HepG2 (cell line): Measurements from ENCODE around the gene ZKSCAN5. TPM values are rescaled to one million over a fixed set of nuclear protein-coding genes. Genes with fewer than 3 reads are reported as not detected.

Source experiments
- ELF3 ChIP-seq: IDR thresholded peaks from 2 replicates; pipeline ENCODE4 v1.6.1; 2016; ENCODE audit warnings: missing genetic modification reagents, missing compliant biosample characterization
- RARG ChIP-seq: sonication (generic); formaldehyde crosslinking; IDR thresholded peaks from 2 replicates; pipeline ENCODE4 v1.4.0; 2020; ENCODE audit warnings: low read depth, mild to moderate bottlenecking, missing genetic modification reagents
- RBFOX2 ChIP-seq: fragments of 200-400 bp; formaldehyde crosslinking; IDR thresholded peaks from 2 replicates; pipeline ENCODE4 v1.6.1; 2017; ENCODE audit warnings: low read depth, mild to moderate bottlenecking, low read length
- SIX1 ChIP-seq: sonication (generic); formaldehyde crosslinking; IDR thresholded peaks from 2 replicates; pipeline ENCODE4 v1.4.0; 2020; ENCODE audit warnings: missing genetic modification reagents, borderline replicate concordance
- ZNF143 ChIP-seq: sonication (generic); formaldehyde crosslinking; IDR thresholded peaks from 2 replicates; pipeline ENCODE4 v1.4.0; 2020; ENCODE audit warnings: missing genetic modification reagents
- ZNF879 ChIP-seq: sonication (generic); formaldehyde crosslinking; IDR thresholded peaks from 2 replicates; pipeline ENCODE4 v1.8.1; 2023; ENCODE audit warnings: missing genetic modification reagents
- polyA plus RNA-seq, 8 experiments: library from polyadenylated mRNA; depleted of rRNA in 3 of 8; stranded (reverse) in 7 of 8; unstranded in 1 of 8; fragments of >200 nt; fragmentation: Illumina TruSeq in 4 of 8; extraction: Trizol in 4 of 8; gene quantifications; 2 replicates each; pipeline versions ENCODE4 v1.2.1 to v1.2.3, GENCODE V29; 2011 to 2016; ENCODE audit warnings: low read depth in 4 of 8, missing spikeins in 1 of 8, mixed read lengths in 1 of 8; ENCODE audit not compliant: insufficient read depth in 1 of 8
- total RNA-seq, 5 experiments: library from RNA; depleted of rRNA; stranded (reverse); fragments of >200 nt; fragmentation: Illumina TruSeq; extraction: Trizol; gene quantifications; 2 replicates each; pipeline ENCODE4 v1.2.3, GENCODE V29; 2016; ENCODE audit warnings: low read depth in 1 of 5
- TF ChIP-seq, protein P1 (sequence below): sonication (generic); formaldehyde crosslinking; IDR thresholded peaks from 2 replicates; pipeline ENCODE4 v1.9.0; 2022; ENCODE audit warnings: missing genetic modification reagents, mild to moderate bottlenecking, borderline replicate concordance
- TF ChIP-seq, protein P2 (sequence below): conservative IDR thresholded peaks from 2 replicates; pipeline ENCODE4 v1.6.1; 2018; ENCODE audit warnings: missing genetic modification reagents
- TF ChIP-seq, protein P3 (sequence below): sonication (generic); formaldehyde crosslinking; IDR thresholded peaks from 2 replicates; pipeline ENCODE4 v1.5.0; 2020; ENCODE audit warnings: mild to moderate bottlenecking, missing genetic modification reagents, borderline replicate concordance
- TF ChIP-seq, protein P4 (sequence below): sonication (generic); formaldehyde crosslinking; IDR thresholded peaks from 2 replicates; pipeline ENCODE4 v1.4.0; 2020; ENCODE audit warnings: mild to moderate bottlenecking, missing genetic modification reagents

ZKSCAN5 gene
- total and polyA plus RNA-seq, 2 of the 13 experiments (the other 11 are each of a cell fraction or from before 2014, with no cell fraction given): 5.5 to 11.7 TPM

DNA sequence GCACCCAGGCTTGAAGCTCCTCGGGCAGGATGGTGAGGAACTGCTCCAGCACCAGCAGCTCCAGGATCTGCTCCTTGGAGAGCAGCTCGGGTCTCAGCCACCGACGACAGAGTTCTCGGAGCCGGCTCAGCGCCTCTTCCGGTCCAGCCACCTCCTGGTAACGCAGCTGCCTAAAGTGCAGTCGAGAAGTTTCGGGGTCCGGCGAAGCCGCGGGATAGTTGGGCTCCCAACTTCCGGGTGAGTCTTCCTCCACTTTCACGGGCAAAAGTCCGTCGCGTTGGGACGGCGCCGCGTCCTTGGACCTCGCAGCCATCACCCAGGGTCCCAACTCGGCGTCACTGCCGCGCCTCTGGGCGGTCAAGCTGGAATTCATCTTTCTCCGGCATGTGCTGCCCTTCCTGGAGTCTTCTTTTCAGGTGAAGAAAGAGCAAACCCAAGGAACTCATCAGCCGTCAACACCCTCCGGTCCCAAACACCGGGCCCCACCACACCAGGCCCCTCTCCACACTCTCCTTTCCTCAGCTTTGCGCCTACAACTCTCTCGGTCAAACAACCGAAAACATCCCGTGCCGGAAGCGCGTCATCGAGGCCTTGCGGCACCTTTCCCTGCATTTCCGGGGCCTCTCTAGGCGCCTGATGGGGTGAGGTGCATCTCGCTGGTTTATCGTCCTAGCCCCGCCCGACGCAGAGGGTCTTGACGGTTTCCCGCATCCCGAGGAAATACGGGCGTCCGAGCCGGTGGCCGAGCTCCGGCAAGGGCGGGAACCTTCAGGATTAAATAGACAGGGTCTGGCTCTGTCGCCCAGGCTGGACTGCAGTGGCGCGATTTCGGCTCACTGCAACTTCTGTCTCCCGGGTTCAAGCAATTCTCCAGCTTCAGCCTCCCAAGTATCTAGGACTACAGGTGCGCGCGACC lies 4.5 kb upstream of the ZKSCAN5 start, which contains the start of gene ZNF394 (continued):
- TF ChIP-seq, protein P1, sequence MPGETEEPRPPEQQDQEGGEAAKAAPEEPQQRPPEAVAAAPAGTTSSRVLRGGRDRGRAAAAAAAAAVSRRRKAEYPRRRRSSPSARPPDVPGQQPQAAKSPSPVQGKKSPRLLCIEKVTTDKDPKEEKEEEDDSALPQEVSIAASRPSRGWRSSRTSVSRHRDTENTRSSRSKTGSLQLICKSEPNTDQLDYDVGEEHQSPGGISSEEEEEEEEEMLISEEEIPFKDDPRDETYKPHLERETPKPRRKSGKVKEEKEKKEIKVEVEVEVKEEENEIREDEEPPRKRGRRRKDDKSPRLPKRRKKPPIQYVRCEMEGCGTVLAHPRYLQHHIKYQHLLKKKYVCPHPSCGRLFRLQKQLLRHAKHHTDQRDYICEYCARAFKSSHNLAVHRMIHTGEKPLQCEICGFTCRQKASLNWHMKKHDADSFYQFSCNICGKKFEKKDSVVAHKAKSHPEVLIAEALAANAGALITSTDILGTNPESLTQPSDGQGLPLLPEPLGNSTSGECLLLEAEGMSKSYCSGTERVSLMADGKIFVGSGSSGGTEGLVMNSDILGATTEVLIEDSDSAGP: peak; percentile 92
- TF ChIP-seq, protein P2, sequence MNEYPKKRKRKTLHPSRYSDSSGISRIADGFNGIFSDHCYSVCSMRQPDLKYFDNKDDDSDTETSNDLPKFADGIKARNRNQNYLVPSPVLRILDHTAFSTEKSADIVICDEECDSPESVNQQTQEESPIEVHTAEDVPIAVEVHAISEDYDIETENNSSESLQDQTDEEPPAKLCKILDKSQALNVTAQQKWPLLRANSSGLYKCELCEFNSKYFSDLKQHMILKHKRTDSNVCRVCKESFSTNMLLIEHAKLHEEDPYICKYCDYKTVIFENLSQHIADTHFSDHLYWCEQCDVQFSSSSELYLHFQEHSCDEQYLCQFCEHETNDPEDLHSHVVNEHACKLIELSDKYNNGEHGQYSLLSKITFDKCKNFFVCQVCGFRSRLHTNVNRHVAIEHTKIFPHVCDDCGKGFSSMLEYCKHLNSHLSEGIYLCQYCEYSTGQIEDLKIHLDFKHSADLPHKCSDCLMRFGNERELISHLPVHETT: peak; percentile 81; the same call in 1 of the 2 replicates
- TF ChIP-seq RARG (no peak), ELF3 (CRISPR knock-in tag) (peak; percentile 68), ZNF143 (CRISPR knock-in tag) (peak; percentile 82), RBFOX2 (peak; percentile 71), ZNF879 (CRISPR knock-in tag) (0 out of 2 replicates have a peak, but pooled peaks have one; percentile 57), SIX1 (CRISPR knock-in tag) (0 out of 2 replicates have a peak, but pooled peaks have one; percentile 16)
- TF ChIP-seq, protein P3, sequence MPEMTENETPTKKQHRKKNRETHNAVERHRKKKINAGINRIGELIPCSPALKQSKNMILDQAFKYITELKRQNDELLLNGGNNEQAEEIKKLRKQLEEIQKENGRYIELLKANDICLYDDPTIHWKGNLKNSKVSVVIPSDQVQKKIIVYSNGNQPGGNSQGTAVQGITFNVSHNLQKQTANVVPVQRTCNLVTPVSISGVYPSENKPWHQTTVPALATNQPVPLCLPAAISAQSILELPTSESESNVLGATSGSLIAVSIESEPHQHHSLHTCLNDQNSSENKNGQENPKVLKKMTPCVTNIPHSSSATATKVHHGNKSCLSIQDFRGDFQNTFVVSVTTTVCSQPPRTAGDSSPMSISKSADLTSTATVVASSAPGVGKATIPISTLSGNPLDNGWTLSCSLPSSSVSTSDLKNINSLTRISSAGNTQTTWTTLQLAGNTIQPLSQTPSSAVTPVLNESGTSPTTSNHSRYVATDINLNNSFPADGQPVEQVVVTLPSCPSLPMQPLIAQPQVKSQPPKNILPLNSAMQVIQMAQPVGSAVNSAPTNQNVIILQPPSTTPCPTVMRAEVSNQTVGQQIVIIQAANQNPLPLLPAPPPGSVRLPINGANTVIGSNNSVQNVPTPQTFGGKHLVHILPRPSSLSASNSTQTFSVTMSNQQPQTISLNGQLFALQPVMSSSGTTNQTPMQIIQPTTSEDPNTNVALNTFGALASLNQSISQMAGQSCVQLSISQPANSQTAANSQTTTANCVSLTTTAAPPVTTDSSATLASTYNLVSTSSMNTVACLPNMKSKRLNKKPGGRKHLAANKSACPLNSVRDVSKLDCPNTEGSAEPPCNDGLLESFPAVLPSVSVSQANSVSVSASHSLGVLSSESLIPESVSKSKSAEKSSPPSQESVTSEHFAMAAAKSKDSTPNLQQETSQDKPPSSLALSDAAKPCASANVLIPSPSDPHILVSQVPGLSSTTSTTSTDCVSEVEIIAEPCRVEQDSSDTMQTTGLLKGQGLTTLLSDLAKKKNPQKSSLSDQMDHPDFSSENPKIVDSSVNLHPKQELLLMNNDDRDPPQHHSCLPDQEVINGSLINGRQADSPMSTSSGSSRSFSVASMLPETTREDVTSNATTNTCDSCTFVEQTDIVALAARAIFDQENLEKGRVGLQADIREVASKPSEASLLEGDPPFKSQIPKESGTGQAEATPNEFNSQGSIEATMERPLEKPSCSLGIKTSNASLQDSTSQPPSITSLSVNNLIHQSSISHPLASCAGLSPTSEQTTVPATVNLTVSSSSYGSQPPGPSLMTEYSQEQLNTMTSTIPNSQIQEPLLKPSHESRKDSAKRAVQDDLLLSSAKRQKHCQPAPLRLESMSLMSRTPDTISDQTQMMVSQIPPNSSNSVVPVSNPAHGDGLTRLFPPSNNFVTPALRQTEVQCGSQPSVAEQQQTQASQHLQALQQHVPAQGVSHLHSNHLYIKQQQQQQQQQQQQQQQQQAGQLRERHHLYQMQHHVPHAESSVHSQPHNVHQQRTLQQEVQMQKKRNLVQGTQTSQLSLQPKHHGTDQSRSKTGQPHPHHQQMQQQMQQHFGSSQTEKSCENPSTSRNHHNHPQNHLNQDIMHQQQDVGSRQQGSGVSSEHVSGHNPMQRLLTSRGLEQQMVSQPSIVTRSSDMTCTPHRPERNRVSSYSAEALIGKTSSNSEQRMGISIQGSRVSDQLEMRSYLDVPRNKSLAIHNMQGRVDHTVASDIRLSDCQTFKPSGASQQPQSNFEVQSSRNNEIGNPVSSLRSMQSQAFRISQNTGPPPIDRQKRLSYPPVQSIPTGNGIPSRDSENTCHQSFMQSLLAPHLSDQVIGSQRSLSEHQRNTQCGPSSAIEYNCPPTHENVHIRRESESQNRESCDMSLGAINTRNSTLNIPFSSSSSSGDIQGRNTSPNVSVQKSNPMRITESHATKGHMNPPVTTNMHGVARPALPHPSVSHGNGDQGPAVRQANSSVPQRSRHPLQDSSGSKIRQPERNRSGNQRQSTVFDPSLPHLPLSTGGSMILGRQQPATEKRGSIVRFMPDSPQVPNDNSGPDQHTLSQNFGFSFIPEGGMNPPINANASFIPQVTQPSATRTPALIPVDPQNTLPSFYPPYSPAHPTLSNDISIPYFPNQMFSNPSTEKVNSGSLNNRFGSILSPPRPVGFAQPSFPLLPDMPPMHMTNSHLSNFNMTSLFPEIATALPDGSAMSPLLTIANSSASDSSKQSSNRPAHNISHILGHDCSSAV (CRISPR knock-in tag): no peak
- TF ChIP-seq, protein P4, sequence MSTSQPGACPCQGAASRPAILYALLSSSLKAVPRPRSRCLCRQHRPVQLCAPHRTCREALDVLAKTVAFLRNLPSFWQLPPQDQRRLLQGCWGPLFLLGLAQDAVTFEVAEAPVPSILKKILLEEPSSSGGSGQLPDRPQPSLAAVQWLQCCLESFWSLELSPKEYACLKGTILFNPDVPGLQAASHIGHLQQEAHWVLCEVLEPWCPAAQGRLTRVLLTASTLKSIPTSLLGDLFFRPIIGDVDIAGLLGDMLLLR (CRISPR knock-in tag): peak; percentile 66
